Raji (cell line): ENCODE data around the gene SMAD5.

ENCODE experiments used
- POLR2A ChIP-seq: IDR thresholded peaks from 2 replicates; pipeline ENCODE4 v1.6.1; 2011; ENCODE audit warnings: low read depth, low read length, control low read depth; ENCODE audit not compliant: insufficient read depth

The SMAD5 gene

DNA sequence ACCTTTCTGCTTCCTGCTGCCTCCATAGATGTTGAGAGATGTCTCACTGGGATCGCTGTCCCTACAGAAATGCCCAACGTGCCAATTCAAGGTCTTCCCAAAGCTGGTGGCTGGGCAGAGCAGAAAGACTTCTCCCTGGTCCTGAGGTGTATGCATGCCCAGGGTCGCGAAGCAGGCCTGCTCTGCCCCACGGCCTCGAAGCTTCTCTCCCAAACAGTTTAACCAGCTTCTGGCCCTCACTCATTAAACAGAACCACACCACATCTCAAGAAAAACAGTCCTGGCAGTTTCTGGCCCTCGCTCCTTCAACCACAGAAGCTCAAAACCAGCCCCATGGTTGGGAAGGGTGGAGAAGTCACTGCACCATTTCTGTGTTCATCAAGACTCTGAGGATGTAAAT, 75.0 kb downstream of the SMAD5 start:
- no peak for TF ChIP-seq POLR2A

DNA sequence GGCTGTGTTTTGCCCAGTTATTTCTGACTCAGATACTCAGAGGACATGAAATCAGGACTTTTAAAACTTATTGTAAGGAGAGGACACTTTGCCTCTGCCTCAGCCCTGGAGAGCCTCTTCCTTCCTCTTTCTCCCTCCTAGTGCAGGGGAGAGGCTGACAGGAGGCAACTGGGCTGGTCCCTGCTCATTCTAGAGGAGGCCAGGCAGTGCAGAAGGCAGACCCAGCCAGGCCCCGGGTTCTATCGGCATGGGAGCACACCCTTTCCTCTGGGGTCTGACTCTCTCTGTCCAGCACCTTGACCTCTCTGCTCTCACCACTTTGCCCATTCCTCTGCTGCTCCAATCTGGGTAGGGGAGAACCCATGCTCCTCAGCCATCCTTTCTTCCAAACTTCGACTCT, 76.3 kb downstream of the SMAD5 start:
- no peak for TF ChIP-seq POLR2A

DNA sequence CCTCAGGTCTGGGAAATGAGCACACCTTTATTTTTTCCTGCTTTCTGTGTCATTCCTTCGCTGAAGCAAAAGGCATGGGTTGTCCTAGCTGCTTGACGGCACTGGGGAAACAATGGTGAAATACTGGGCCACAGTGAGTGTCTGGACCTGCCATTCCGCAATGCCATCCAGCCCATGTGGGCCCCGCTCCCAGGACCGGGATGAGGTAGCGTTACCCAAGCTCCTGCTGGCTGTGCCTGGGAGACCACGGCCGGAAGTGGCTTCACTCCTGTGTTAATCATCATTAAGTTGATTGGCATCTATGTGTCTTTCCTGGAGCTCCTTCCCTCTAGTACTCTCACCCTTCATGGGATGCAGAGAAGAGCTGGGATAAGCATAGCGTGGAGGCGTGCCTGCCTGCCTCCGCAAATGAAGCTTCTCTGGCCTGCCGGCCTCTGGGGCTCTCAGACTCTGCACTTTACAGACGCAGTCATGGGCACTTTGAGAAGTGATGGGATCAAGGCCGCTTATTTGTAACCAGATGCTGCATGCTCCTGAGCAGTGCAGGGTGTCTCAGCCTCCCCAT, 76.8 kb downstream of the SMAD5 start:
- no peak for TF ChIP-seq POLR2A

DNA sequence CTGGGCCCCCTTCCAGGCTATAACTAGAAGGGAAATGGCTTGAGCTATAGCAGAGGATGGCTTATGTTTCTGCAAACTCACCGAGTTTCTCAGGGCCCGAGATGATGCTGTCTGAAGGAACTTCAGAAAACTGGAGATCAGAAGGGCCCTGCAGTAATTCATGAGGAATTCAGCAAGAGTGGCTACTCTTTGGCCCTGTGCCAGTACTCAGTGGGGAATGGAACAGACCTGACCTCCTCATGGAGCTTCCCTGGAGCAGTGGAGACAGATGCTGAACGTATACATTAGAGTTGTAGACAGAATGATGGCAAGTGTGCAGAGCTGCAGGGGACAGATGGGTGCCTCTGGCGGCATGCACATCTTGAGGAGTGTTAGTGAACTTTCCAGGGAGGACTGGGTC, 77.6 kb downstream of the SMAD5 start:
- TF ChIP-seq POLR2A, result no peak

DNA sequence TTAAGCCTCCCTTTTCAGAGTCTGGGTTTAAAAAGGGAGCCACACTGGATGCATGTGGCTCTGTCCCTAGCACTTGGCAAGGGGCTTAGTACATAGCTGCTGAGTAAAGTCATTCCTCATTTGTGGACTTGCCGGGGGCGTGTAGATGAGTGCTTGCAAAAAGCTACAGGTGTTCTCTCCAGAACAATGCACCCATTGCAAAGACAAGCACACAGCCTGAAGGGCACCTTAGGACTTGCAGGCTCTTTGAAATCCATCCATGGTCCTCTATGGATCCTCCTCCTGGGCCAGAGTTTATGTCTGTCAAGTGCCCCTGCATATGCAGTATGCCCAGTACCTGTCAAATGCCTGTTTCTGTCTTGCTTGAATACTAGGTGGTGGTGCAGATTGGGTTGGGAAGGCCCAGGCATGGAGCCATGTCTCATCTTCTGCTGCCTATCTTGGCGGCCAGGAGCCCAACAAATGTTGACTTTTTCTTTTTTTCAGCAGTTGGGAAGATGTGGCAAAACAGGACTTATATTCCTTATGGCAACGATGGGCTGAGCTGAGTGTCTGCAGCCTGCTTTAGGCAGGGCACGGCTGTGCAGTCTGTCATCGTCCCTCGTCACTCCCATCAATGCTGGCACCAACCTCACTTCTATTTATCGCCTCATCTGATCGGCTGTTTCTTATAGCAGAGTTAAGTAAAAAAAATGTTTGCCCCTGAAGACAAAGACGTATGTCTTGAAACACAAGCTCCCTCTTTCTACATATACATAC, 78.8 kb downstream of the SMAD5 start:
- no peak for TF ChIP-seq POLR2A

DNA sequence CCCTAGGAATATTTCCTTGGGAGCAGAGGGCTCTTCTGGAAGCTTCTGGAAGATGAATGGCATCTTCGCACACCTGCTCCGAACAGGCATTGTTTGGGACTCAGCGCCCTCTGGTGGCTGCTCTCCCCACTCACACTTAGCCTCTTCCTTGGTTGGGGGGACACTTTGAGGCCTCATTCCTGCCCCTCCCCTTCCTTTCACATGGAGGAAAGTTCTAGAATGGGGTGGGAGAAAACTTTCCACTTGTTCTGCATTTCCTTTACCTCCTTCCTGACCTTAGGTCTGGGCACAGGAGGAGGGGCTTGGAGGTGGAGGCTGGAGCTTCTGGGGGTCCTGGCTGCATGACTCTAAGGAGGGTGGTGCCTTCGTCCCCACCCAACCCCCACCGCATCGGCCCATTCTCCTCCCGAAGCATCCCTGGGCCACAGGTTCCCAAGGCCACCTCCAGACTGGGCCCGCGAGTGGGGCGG, 79.6 kb downstream of the SMAD5 start:
- no peak for TF ChIP-seq POLR2A

DNA sequence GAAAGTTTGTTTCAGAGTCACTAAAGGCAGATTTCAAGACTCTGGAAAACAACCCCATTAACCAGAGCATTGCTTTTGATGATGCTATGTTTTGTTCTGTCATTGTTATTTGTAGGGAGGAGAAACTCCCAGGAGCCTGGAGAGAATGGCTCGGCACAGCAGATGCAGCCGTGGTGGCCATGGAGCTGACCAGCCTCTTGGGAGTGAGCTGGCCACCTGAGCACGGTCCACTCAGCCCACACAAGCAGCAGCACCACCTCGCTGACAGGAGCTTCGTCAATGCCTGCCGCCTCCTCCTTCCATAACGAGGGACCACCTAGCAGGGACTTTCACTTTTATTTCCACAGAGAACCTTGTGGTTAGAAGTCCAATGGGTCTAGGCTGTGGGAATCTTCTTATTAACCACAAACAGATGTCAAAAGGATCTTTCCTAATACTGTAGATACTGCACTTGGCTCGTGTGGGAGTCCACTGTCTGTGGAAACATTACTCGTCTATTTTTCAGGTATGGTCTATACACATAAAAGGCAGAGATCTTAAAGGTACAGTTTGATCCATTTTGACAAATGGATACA, 81.4 kb downstream of the SMAD5 start:
- no peak for TF ChIP-seq POLR2A

DNA sequence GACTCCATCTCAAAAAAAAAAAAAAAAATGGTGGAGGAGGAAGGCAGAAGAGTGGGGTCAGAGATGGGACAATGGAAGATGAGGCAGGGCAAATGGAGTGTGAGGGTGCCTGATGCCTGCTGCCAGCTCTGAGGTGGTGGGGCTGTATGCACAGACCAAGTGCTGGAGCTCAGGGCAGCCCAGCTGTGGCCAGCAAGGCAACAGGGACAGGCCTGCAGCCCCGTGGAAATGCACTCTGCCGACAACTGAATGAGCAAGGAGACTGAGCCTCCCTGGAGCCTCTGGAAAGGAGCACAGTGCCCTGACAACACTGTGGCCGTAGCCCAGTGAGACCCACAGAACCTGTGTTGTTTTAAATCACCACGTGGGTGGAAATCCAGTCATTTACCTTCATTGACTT, 83.2 kb downstream of the SMAD5 start:
- no peak for TF ChIP-seq POLR2A

DNA sequence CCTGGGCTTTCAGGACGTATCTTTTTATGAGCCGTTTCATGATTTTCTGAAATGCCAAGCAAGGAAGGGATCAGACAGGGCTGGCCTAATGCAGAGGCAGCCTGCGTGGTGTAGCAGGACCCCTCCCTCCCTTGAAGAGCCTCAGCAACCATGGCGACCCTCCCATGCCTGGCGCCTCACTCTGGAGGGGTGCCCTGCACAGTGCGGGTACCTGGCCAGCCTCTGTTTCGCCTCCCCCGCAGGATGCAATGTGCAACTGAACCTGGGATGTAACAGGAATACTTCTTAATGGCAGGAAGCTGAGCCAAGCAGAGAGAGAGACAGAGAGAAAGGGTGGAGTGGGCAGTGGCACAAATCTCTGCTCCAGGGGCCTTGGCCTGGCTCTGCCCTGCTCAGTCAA, 83.6 kb downstream of the SMAD5 start:
- TF ChIP-seq POLR2A, result no peak

DNA sequence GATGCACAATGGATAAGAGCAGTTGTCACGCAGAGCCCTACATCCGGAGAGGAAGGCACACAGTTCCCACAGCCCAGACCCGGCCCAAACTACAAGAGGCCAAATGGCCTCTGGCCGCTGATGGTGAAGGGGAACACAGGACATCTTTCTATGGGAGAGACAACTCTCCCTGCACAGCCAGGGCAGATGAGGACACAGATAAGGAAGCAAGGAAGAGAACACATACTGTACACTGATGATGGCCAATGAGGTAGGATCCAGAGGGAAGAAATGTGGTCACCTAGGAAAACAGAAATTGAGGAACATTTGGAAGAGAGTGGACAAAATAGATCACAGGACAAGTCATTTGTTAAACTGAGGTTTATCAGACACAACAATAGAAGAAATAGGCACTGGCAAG, 88.7 kb downstream of the SMAD5 start:
- no peak for TF ChIP-seq POLR2A

DNA sequence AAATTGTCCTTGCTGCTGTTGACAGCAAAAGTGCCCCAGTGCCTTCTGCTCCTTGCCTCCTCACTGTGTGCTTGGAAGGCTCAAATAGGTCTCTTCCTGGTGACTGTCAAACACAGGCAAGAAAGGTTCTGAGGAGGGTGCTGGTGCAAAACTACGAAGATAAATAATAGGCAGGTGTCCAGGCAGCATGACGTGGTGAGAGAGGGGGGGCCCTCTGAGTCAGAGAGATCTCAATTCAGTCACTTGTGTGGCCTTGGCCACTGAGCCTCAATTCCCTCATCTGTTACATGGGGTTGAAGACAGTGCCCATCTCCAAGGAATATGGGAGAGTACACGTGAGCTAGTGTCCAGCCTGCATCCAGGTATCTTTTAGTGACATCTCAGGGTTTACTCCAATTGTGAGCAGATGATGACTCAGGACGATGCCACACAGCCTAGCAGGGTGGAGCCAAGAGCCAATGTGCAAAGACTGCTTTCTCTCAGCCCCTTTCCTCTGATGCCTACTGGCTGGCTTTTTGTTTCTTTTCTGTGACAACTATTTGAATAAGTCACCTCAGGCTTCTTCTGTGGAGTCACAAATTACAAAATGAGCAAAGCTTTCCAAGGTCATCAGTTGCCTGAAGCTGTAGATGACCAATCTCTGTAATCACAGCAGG, 90.1 kb downstream of the SMAD5 start:
- no peak for TF ChIP-seq POLR2A

DNA sequence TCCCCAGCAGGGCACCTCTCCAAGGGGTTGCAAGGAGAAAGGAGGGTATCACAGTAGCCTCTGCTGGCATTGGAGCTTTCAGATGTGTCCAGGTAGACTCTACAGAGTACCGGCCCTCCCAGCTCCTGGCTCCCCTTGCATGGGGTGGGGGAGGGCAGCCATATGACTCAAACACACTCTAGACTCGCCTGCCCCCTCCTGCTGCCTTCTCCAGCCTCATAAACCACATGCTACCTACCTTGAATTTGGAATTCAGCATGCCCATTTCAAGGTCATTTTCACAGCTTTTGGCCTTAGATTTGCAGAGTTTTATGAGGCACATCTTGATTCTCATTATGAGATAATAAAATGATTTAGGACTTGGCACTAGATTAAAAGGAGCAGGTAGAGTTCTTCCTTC, 93.2 kb downstream of the SMAD5 start:
- no peak for TF ChIP-seq POLR2A

DNA sequence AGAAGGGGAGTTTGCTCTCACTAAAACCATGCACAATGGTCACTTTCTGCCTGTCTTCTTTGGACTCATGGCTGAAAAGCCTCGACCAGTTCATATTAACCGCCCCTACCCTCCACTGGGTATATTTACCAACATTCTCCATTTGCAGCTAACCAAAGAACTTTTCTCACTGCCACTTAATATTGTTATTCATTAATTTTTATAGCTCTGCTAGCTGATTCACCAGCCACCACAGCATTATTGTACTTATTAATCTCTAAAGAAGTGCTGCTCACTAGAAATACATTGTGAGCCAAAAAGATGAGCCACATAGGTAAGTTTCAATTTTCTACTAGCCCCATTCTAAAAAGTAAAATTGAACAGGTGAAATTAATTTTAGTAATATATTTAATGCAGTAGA, 93.8 kb downstream of the SMAD5 start:
- TF ChIP-seq POLR2A, result no peak

DNA sequence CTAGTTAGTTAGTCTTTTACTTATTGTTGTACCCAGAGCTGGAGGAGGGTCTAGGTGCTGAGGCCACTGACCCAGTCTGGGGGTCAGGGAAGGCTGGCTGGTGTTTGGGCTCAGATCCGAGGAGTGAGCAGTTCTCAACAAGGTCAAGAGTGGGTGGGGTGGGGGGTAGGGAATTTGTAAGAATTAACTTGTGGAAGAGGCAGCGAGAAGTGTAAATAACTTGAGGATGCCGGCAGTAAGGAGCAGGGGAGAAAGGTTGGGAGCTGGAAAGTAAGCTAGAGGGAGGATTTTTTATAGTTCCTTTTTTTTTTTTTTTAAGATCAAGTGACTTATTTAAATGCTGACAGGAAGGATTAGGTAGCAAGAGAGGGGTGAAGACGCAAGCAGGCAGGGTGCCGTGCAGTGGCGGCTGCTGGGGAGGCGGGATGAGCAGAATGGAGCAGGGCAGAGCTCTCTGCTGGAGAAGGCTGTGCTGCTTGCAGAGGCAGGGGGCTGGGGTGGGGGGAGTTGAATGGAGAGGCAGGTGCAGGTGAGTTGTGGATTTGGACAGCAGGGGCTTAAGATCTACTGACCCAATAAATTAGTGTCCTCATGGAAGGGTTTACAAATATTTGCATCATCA, 95.6 kb downstream of the SMAD5 start:
- no peak for TF ChIP-seq POLR2A

DNA sequence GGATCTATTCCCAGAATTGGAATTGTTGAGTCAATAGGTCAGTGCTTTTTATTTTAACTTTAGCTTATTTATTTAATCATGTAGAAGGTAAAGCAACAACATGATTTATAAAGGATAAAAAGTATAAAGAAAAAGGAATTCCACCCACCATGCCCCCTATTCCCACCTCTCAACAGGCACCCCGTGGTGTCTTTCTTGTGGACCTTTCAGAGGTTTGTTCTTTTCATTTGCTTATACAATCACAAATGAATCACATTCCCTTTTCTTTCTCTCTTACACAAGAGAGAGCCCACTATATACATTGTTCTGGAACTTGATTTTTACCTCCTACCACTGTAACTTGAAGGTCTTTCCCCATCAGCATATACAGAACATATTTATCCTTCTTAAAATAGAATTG, 97.5 kb downstream of the SMAD5 start:
- no peak for TF ChIP-seq POLR2A
